OCI-LY1 (cell line): ENCODE data around the gene PLXNB3.

Experiments
- EZH2 ChIP-seq: fragments of 200-600 bp; sonication (generic), shearing (Covaris generic); IDR thresholded peaks from 2 replicates; pipeline ENCODE4 v1.8.0; 2017; ENCODE audit warnings: borderline replicate concordance, mixed run types, mild to moderate bottlenecking, antibody characterized with exemption, low read length, moderate library complexity, mixed read lengths
- TF ChIP-seq, protein P1 (sequence below): fragments of 200-600 bp; sonication (generic), shearing (Covaris generic); IDR thresholded peaks from 2 replicates; pipeline ENCODE4 v1.5.1; 2017; ENCODE audit warnings: mild to moderate bottlenecking, antibody characterized with exemption, low read length, moderate library complexity, mixed read lengths

DNA sequence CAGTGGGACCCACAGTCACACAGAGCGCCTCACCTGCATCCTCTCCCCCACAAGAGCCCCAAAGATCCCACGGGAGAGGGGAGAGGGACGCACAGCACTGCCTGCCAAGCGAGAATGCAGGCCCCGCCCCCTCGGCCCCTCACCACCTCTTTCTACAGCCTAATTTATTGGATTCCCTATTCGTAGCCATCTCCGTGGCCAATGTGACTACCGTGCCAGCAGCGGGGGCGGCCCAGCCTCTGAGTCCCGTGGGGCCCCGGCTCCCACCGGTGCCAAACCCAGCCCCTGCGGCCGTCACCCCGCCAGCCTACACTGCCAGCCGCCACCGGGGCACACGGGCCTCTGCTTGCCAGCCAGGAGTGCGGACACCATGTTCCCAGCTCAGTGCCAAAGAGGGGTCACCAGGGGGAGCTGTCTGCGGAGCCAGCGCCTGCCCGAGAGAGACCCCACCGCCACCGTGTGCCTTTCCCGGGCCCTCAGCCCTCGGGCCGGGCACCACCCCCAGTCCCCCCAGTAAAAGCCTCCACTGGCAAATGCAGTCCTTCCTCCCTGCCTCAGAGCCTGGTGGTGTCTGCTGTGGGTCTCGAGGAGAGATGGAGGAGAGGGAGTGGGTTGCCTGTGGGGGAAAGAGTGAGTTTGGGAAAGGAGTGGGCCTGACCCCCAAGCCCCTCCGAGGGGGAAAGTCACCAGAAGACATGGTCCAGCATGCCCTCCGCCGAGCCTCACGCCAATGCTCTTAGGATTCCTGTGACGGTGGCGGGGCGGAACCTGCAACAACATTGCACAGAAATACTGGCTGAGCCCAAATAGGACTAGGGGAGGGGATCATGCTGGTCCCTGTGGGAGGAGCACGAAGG lies 19.6 kb upstream of the PLXNB3 start:
- TF ChIP-seq, protein P1, sequence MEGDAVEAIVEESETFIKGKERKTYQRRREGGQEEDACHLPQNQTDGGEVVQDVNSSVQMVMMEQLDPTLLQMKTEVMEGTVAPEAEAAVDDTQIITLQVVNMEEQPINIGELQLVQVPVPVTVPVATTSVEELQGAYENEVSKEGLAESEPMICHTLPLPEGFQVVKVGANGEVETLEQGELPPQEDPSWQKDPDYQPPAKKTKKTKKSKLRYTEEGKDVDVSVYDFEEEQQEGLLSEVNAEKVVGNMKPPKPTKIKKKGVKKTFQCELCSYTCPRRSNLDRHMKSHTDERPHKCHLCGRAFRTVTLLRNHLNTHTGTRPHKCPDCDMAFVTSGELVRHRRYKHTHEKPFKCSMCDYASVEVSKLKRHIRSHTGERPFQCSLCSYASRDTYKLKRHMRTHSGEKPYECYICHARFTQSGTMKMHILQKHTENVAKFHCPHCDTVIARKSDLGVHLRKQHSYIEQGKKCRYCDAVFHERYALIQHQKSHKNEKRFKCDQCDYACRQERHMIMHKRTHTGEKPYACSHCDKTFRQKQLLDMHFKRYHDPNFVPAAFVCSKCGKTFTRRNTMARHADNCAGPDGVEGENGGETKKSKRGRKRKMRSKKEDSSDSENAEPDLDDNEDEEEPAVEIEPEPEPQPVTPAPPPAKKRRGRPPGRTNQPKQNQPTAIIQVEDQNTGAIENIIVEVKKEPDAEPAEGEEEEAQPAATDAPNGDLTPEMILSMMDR, result no peak
- no peak for TF ChIP-seq EZH2
